Nasal cavity respiratory epithelium epithelial cell of viscerocranial mucosa (primary cell): ENCODE results near the gene PYGO2. TPM values are rescaled to one million over a fixed set of nuclear protein-coding genes. Genes with fewer than 3 reads are reported as not detected.

Source experiments
- total RNA-seq: library from RNA; depleted of rRNA; stranded (reverse); fragments of >200 nt; gene quantifications from 2 replicates; pipeline ENCODE4 v1.2.3, GENCODE V29; 2014

Gene PYGO2
- 11.6 and 15.4 TPM in 2 replicates for total RNA-seq

GRCh38 chr1:154961207-154962155, at the start of gene PYGO2:
Gene PYGO2, minus strand, starts transcription at chr1:154961782. Its CDS starts 206 bp downstream, at chr1:154961576.

GRCh38 chr1:155002464-155003226, 41.1 kb upstream of the PYGO2 start, which contains the start of gene ZBTB7B:
Gene ZBTB7B, plus strand, starts transcription at chr1:155002802. Its CDS starts 11,859 bp downstream, at chr1:155014661.

GRCh38 chr1:154993572-154994268, 32.1 kb upstream of the PYGO2 start, which contains the start of gene LENEP:
Gene LENEP, plus strand, starts transcription at chr1:154993586. Its CDS starts 22 bp downstream, at chr1:154993608.

GRCh38 chr1:154982897-154983648, 21.5 kb upstream of the PYGO2 start, which contains the start of gene FLAD1:
Gene FLAD1, plus strand, starts transcription at chr1:154983344. Its CDS starts 351 bp downstream, at chr1:154983695.

GRCh38 chr1:154974102-154974807, 12.7 kb upstream of the PYGO2 start, which contains the start of gene CKS1B:
Gene CKS1B, plus strand, starts transcription at chr1:154974681. Its CDS starts 65 bp downstream, at chr1:154974746.

GRCh38 chr1:154970631-154971340, 9.2 kb upstream of the PYGO2 start, which contains the start of gene SHC1:
Gene SHC1, minus strand, starts transcription at chr1:154970747. Its CDS starts 221 bp downstream, at chr1:154970526.

GRCh38 chr1:154955718-154956543, 5.7 kb downstream of the PYGO2 start, which contains the start of gene PBXIP1:
Gene PBXIP1, minus strand, starts transcription at chr1:154956099. Its CDS starts 2,378 bp downstream, at chr1:154953721.

GRCh38 chr1:154936555-154937084, 25.0 kb downstream of the PYGO2 start, which contains the start of gene PMVK:
Gene PMVK, minus strand, starts transcription at chr1:154936719. Its CDS starts 34 bp downstream, at chr1:154936685.

Other genes with a start within 250 kb of the PYGO2 start
- not detected in 2 replicates for gene KCNN3, start 91.5 kb downstream of the PYGO2 start, total RNA-seq
- 14.7 and 14.8 TPM in 2 replicates for gene PMVK, start 25.1 kb downstream of the PYGO2 start, total RNA-seq
- gene PBXIP1, start 5.7 kb downstream of the PYGO2 start, total RNA-seq, result 22.6 and 72.8 TPM in 2 replicates
- gene SHC1, start 9.0 kb upstream of the PYGO2 start, total RNA-seq, result 216 and 401 TPM in 2 replicates
- 27.0 and 58.1 TPM in 2 replicates for gene CKS1B, start 12.9 kb upstream of the PYGO2 start, total RNA-seq
- 49.9 and 57.1 TPM in 2 replicates for gene FLAD1, start 21.6 kb upstream of the PYGO2 start, total RNA-seq
- gene LENEP, start 31.8 kb upstream of the PYGO2 start, total RNA-seq, result 1.00 TPM in 1 of 2 replicates, not detected in the other
- gene ZBTB7B, start 41.0 kb upstream of the PYGO2 start, total RNA-seq, result 57.8 and 70.3 TPM in 2 replicates
- gene DCST2, start 72.0 kb upstream of the PYGO2 start, total RNA-seq, result 0.34 and 0.36 TPM in 2 replicates
- not detected in 2 replicates for gene DCST1, start 72.0 kb upstream of the PYGO2 start, total RNA-seq
- 178 and 228 TPM in 2 replicates for gene ADAM15, start 89.5 kb upstream of the PYGO2 start, total RNA-seq
- 5.5 and 8.8 TPM in 2 replicates for gene EFNA4, start 102.0 kb upstream of the PYGO2 start, total RNA-seq
- gene EFNA3, start 117.1 kb upstream of the PYGO2 start, total RNA-seq, result 4.1 and 8.4 TPM in 2 replicates
- 17.4 and 73.1 TPM in 2 replicates for gene EFNA1, start 166.1 kb upstream of the PYGO2 start, total RNA-seq
- gene SLC50A1, start 174.1 kb upstream of the PYGO2 start, total RNA-seq, result 46.0 and 177 TPM in 2 replicates
- gene DPM3, start 178.7 kb upstream of the PYGO2 start, total RNA-seq, result 8.5 and 22.2 TPM in 2 replicates
- gene KRTCAP2, start 211.5 kb upstream of the PYGO2 start, total RNA-seq, result 92.3 and 125 TPM in 2 replicates
- 0.34 and 1.3 TPM in 2 replicates for gene TRIM46, start 212.1 kb upstream of the PYGO2 start, total RNA-seq
- gene THBS3, start 246.1 kb upstream of the PYGO2 start, total RNA-seq, result 11.3 and 19.6 TPM in 2 replicates
- gene MTX1, start 246.9 kb upstream of the PYGO2 start, total RNA-seq, result 25.9 and 49.2 TPM in 2 replicates